ENCODE measurements around the gene SPG11. TPM values are rescaled to one million over a fixed set of nuclear protein-coding genes. Genes with fewer than 3 reads are reported as not detected.

The SPG11 gene
- total and polyA plus RNA-seq, 9 of the 15 experiments (the other 6 are each of a cell fraction or from before 2014, with no cell fraction given) = 23.3 to 71.2 (median 45.6) TPM

DNA sequence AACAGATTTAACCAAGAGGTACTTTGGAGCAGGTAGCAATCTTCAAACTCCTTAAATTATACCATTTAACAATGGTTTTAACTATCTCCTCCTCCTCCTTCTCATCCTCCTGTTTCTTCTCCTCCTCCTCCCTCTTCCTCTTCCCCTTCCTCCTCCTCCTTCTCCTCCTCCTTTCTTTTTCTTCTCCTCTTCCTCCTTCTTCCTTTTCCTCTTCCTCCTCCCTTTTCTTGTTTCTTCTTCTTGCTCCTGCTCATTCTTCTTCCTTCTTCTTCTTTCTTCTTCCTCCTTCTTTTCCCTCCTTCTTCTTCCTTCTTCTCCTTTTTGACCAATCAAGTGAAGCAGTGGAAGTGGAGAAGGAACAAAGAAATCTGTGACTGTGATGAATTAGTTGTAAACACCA lies 33.6 kb upstream of the SPG11 start:
- Histone ChIP-seq H4K20me1 (replicated peaks; ENCODE audit: control insufficient read depth, insufficient read depth, low read length) (no peaks in the 10 kb centered on the region), H3K27me3 (ENCODE audit: control insufficient read depth in 2 of 2, insufficient read depth in 2 of 2, low read length in 2 of 2) (no peaks in the 10 kb centered on the region), H3K9ac (ENCODE audit: insufficient read depth in 1 of 2, low read depth in 2 of 2, low read length in 2 of 2) (no peak overlapping the region), H2AFZ (ENCODE audit: low read depth, low read length) (no peak overlapping the region), H3K36me3 (ENCODE audit: control insufficient read depth, insufficient read depth, low read length) (no peaks in the 10 kb centered on the region), H3K4me3 (no peak overlapping the region), H3K9me1 (ENCODE audit: control insufficient read depth, insufficient read depth, low read length) (no peaks in the 10 kb centered on the region), H3K79me2 (ENCODE audit: control insufficient read depth, insufficient read depth, low read length) (no peaks in the 10 kb centered on the region), H3K27ac (ENCODE audit: extremely low read depth, low read depth, low read length) (no peak overlapping the region), H3K4me2 (ENCODE audit: insufficient read depth, low read length) (no peak overlapping the region), H3K4me1 (replicated peaks in 1 of 2; ENCODE audit: control insufficient read depth in 2 of 2, insufficient read depth in 2 of 2, low read length in 2 of 2) (no peaks in the 10 kb centered on the region), H3K9me3 (replicated peaks; ENCODE audit: control insufficient read depth, insufficient read depth, low read depth, low read length) (no peaks in the 10 kb centered on the region)
- DNase-seq (ENCODE audit: extremely low read depth in 1 of 4, low spot score in 3 of 4) (no peak), FAIRE-seq (no peak), ATAC-seq (no peak)
- no TSS peak for BruUV-seq (replicated peaks)
- intact Hi-C loops (cut with micrococcal nuclease) (no loop called here), in situ Hi-C loops (cut with MboI) (no loop called here)
- POLR2A ChIA-PET = interaction anchor here (0.7 to 2.7 kb wide), 3 partner anchors 11 to 101 kb away, joined by 3 to 13 read pairs (median 4); partner anchors contain the start of genes B2M and PATL2
- TF ChIP-seq, protein P1, sequence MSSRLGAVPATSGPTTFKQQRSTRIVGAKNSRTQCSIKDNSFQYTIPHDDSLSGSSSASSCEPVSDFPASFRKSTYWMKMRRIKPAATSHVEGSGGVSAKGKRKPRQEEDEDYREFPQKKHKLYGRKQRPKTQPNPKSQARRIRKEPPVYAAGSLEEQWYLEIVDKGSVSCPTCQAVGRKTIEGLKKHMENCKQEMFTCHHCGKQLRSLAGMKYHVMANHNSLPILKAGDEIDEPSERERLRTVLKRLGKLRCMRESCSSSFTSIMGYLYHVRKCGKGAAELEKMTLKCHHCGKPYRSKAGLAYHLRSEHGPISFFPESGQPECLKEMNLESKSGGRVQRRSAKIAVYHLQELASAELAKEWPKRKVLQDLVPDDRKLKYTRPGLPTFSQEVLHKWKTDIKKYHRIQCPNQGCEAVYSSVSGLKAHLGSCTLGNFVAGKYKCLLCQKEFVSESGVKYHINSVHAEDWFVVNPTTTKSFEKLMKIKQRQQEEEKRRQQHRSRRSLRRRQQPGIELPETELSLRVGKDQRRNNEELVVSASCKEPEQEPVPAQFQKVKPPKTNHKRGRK (tag; IDR thresholded peaks at IDR 0.05) = peak; percentile 79
- TF ChIP-seq NCOA4 (IDR thresholded peaks at IDR 0.05; ENCODE audit: partially characterized antibody) = peak; percentile 9
- TF ChIP-seq MTA1 (IDR thresholded peaks at IDR 0.05; ENCODE audit: borderline replicate concordance) = peak; percentile 23; the same call in 1 of the 2 replicates
- 0 out of 2 replicates have a peak, but pooled peaks have one; percentile 94 for TF ChIP-seq MCM5 (IDR thresholded peaks at IDR 0.05; ENCODE audit: low read depth)
- no peak for TF ChIP-seq PTRF (tag; IDR thresholded peaks at IDR 0.05)
- TF ChIP-seq HDGF (IDR thresholded peaks at IDR 0.05) = no peak
- CTCF ChIA-PET (ENCODE audit: low intra/inter-chr PET ratio) = no interaction called here

Measured in K562 (cell line).